ENCODE data around the gene CHRNE. TPM values are rescaled to one million over a fixed set of nuclear protein-coding genes. Genes with fewer than 3 reads are reported as not detected.

CHRNE gene
- total and polyA plus RNA-seq, 2 of the 13 experiments (the other 11 are each of a cell fraction or from before 2014, with no cell fraction given) = 0.53 to 0.59 TPM

DNA sequence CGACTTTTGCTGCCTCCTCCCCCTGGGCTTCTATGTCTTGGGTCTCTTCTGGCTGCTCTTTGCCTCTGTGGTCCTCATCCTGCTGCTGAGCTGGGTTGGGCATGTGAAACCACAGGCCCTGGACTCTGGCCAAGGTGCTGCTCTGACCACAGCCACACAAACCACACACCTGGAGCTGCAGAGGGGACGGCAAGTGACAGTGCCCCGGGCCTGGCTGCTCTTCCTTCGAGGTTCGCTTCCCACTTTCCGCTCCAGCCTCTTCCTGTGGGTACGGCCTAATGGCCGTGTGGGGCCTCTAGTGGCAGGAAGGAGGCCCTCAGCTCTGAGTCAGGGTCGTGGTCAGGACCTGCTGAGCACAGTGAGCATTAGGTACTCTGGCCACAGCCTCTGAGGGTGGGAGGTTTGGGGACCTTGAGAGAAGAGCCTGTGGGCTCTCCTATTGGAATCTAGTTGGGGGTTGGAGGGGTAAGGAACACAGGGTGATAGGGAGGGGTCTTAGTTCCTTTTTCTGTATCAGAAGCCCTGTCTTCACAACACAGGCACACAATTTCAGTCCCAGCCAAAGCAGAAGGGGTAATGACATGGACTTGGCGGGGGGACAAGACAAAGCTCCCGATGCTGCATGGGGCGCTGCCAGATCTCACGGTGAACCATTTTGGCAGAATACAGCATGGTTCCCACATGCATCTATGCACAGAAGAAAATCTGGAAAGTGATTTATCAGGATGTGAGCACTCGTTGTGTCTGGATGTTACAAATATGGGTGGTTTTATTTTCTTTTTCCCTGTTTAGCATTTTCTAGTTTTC, 31.5 kb upstream of the CHRNE start (continued):
- TF ChIP-seq ZNF407 (CRISPR knock-in tag; IDR thresholded peaks at IDR 0.05; ENCODE audit: not compliant biosample characterization) = no peak
- TF ChIP-seq ZBTB40 (IDR thresholded peaks at IDR 0.05) = no peak
- no peak for TF ChIP-seq ZBTB40 (CRISPR knock-in tag; IDR thresholded peaks at IDR 0.05)
- TF ChIP-seq FOXC1 (CRISPR knock-in tag; IDR thresholded peaks at IDR 0.05; ENCODE audit: borderline replicate concordance) = no peak
- no peak for TF ChIP-seq IRF1 (CRISPR knock-in tag; IDR thresholded peaks at IDR 0.05; ENCODE audit: low read depth)
- TF ChIP-seq, protein P1, sequence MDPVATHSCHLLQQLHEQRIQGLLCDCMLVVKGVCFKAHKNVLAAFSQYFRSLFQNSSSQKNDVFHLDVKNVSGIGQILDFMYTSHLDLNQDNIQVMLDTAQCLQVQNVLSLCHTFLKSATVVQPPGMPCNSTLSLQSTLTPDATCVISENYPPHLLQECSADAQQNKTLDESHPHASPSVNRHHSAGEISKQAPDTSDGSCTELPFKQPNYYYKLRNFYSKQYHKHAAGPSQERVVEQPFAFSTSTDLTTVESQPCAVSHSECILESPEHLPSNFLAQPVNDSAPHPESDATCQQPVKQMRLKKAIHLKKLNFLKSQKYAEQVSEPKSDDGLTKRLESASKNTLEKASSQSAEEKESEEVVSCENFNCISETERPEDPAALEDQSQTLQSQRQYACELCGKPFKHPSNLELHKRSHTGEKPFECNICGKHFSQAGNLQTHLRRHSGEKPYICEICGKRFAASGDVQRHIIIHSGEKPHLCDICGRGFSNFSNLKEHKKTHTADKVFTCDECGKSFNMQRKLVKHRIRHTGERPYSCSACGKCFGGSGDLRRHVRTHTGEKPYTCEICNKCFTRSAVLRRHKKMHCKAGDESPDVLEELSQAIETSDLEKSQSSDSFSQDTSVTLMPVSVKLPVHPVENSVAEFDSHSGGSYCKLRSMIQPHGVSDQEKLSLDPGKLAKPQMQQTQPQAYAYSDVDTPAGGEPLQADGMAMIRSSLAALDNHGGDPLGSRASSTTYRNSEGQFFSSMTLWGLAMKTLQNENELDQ (CRISPR knock-in tag; IDR thresholded peaks at IDR 0.05; ENCODE audit: borderline replicate concordance) = no peak
